Measurements from ENCODE around the gene BRD7. TPM values are rescaled to one million over a fixed set of nuclear protein-coding genes. Genes with fewer than 3 reads are reported as not detected.

Gene BRD7
- total and polyA plus RNA-seq, 2 donors (not counting 1 experiment from before 2014, with no cell fraction given): 29.8 to 64.5 TPM

- 74% methylated on average over 11 of the region's 12 CpGs for WGBS (ENCODE audit: insufficient coverage)
- peaks cover 82% of the 10 kb centered on the region for H3K4me1 Mint-ChIP-seq
- no peaks in the 10 kb centered on the region for H3K36me3 ChIP-seq (replicated peaks in 1 of 2; ENCODE audit: control extremely low read depth in 1 of 2, control insufficient read depth in 1 of 2, extremely low read depth in 1 of 2, insufficient read depth in 2 of 2, low read length in 1 of 2)
- H3K4me3 Mint-ChIP-seq: peak overlapping the region; percentile 98
- no peaks in the 10 kb centered on the region for H3K9me3 ChIP-seq (ENCODE audit: control extremely low read depth in 1 of 3, control insufficient read depth in 2 of 3, insufficient read depth in 1 of 3, low read length in 2 of 3)
- H3K27ac Mint-ChIP-seq: peak overlapping the region; percentile 100
- no peaks in the 10 kb centered on the region for H3K27me3 Mint-ChIP-seq
- DNase-seq (peak; percentile 50), ATAC-seq (ENCODE audit: low read depth) (no peak)
- H3K4me3 ChIP-seq (ENCODE audit: control extremely low read depth in 1 of 5, extremely low read depth in 1 of 5, insufficient read depth in 1 of 5, low read depth in 2 of 5, low read length in 4 of 5): peak overlapping the region; percentile 73 to 84 (median 80)
- H3K4me1 ChIP-seq (ENCODE audit: control insufficient read depth in 2 of 2, insufficient read depth in 2 of 2, low read length in 2 of 2): peaks cover 82 to 89% of the 10 kb centered on the region in 2 donors
- intact Hi-C loops (cut with micrococcal nuclease): loop anchor here (2.0 kb wide), 2 partner anchors 29 to 59 kb away; no protein-coding TSS in a partner anchor
- no peaks in the 10 kb centered on the region for H3K27me3 ChIP-seq (replicated peaks in 1 of 4; ENCODE audit: control extremely low read depth in 1 of 4, control insufficient read depth in 3 of 4, insufficient read depth in 4 of 4, low read length in 3 of 4)
- peaks cover 78% of the 10 kb centered on the region for H3K79me2 ChIP-seq (ENCODE audit: control insufficient read depth, insufficient read depth, low read length)
- ChIA-PET CTCF (interaction anchor here (1.2 to 8.8 kb wide), 8 partner anchors 10 to 391 kb away, joined by 3 to 63 read pairs (median 24); partner anchors contain the start of gene ADCY7), POLR2A (interaction anchor here (0.6 to 3.8 kb wide), 7 partner anchors 9 to 406 kb away, joined by 3 to 19 read pairs (median 5); partner anchors contain the start of genes ADCY7 and SNX20)
- peaks cover 4% of the 10 kb centered on the region for H3K9me3 Mint-ChIP-seq (ENCODE audit: insufficient read depth)
- H4K20me1 ChIP-seq (ENCODE audit: control insufficient read depth, insufficient read depth, low read length, poor library complexity, severe bottlenecking): peaks cover 8% of the 10 kb centered on the region
- TF ChIP-seq EZH2 (IDR thresholded peaks at IDR 0.05; ENCODE audit: borderline replicate concordance, insufficient read depth, low read depth, low read length, poor library complexity, severe bottlenecking) (no peak), CTCF (IDR thresholded peaks at IDR 0.05) (no peak)
- H3K9ac ChIP-seq (ENCODE audit: low read length): peak overlapping the region; percentile 87
- H3K27ac ChIP-seq (ENCODE audit: low read length in 2 of 2): peak overlapping the region; percentile 93 to 97
- no peak overlapping the region for H2AFZ ChIP-seq (ENCODE audit: insufficient read depth, low read depth, low read length, poor library complexity, severe bottlenecking)
- peak overlapping the region; percentile 90 for H3K4me2 ChIP-seq (replicated peaks; ENCODE audit: low read depth, low read length, poor library complexity, severe bottlenecking)
Observed at GRCh38 chr16:50275428-50276325, 93.1 kb downstream of the BRD7 start.
